DOHH2 (cell line): Measurements from ENCODE around the gene PTGS1.

Experiments
- H3F3A ChIP-seq: fragments of 200-600 bp; sonication (generic), shearing (Covaris generic); 2 replicates; pipeline ENCODE4 v1.6.0; 2016; ENCODE audit warnings: antibody characterized with exemption, mild to moderate bottlenecking; ENCODE audit not compliant: control insufficient read depth, insufficient read depth
- H3K27ac ChIP-seq: fragments of 200-600 bp; sonication (generic); 2 replicates; pipeline ENCODE4 v1.5.1; 2014; ENCODE audit warnings: low read depth, mild to moderate bottlenecking, low read length, moderate library complexity
- H3K27me3 ChIP-seq: fragments of 200-600 bp; sonication (generic); 2 replicates; pipeline ENCODE4 v1.6.1; 2014; ENCODE audit warnings: mild to moderate bottlenecking, low read length, mixed read lengths; ENCODE audit not compliant: control insufficient read depth
- H3K36me3 ChIP-seq: fragments of 200-600 bp; sonication (generic); 2 replicates; pipeline ENCODE4 v1.6.1; 2014; ENCODE audit warnings: mild to moderate bottlenecking, low read length, moderate library complexity, mixed read lengths; ENCODE audit not compliant: control insufficient read depth
- H3K4me1 ChIP-seq: fragments of 200-600 bp; sonication (generic); 2 replicates; pipeline ENCODE4 v1.6.1; 2014; ENCODE audit warnings: mild to moderate bottlenecking, low read length, mixed read lengths; ENCODE audit not compliant: control insufficient read depth
- H3K4me2 ChIP-seq: fragments of 200-600 bp; sonication (generic); 2 replicates; pipeline ENCODE4 v1.6.0; 2014; ENCODE audit warnings: mild to moderate bottlenecking, low read length, moderate library complexity
- H3K4me3 ChIP-seq: fragments of 200-600 bp; sonication (generic); 2 replicates; pipeline ENCODE4 v1.5.1; 2014; ENCODE audit warnings: mild to moderate bottlenecking, low read length, mixed read lengths
- H3K79me2 ChIP-seq: fragments of 200-600 bp; sonication (generic); 2 replicates; pipeline ENCODE4 v1.6.1; 2014; ENCODE audit warnings: mild to moderate bottlenecking, low read length, mixed read lengths; ENCODE audit not compliant: control insufficient read depth
- H3K9me2 ChIP-seq: fragments of 200-600 bp; sonication (generic); replicated peaks from 2 replicates; pipeline ENCODE4 v1.6.1; 2014; ENCODE audit warnings: mild to moderate bottlenecking, low read length, mixed read lengths; ENCODE audit not compliant: control insufficient read depth
- H3K9me3 ChIP-seq: fragments of 200-600 bp; sonication (generic); 2 replicates; pipeline ENCODE4 v1.6.1; 2014; ENCODE audit warnings: antibody characterized with exemption, low read length, mixed read lengths; ENCODE audit not compliant: control insufficient read depth, insufficient read depth
- H4K20me1 ChIP-seq: fragments of 200-600 bp; sonication (generic); 2 replicates; pipeline ENCODE4 v1.6.0; 2014; ENCODE audit warnings: low read depth, mild to moderate bottlenecking, antibody characterized with exemption, low read length, moderate library complexity; ENCODE audit not compliant: control insufficient read depth, insufficient read depth
- CTCF ChIP-seq: fragments of 200-600 bp; sonication (generic); IDR thresholded peaks from one replicate; pipeline ENCODE4 v1.5.1; 2014; ENCODE audit warnings: antibody characterized with exemption, mild to moderate bottlenecking, low read depth, low read length; ENCODE audit not compliant: poor library complexity, severe bottlenecking
- EZH2phosphoT487 ChIP-seq: fragments of 200-600 bp; sonication (generic); IDR thresholded peaks from 2 replicates; pipeline ENCODE4 v1.6.1; 2017; ENCODE audit warnings: borderline replicate concordance, mild to moderate bottlenecking, antibody characterized with exemption, low read length, moderate library complexity, mixed read lengths

Gene PTGS1

DNA sequence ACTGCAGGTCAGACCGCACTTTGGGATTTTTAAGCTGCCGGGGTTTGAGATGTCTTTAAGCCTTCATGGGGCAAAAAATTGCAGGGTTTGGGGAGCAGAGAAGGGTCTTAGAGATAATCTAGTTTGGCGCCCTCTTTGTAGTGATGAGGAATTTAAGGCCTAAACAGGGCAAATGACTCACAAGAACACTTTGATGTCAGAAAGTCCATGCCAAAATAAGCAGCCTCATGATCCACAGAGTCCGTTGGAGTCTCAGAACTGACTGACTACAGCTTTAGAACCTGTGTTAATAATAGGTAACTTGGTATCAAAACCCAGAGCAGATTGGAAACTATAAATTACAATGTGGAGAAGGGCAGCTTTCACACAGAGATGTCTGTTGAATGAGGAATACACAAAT is 35.9 kb upstream of the PTGS1 start:
- Histone ChIP-seq H3K27ac (no peak overlapping the region), H3K9me3 (no peaks in the 10 kb centered on the region), H3K4me1 (peaks cover 11% of the 10 kb centered on the region), H3K4me3 (no peak overlapping the region), H4K20me1 (no peaks in the 10 kb centered on the region), H3K79me2 (no peaks in the 10 kb centered on the region), H3K36me3 (no peaks in the 10 kb centered on the region), H3K9me2 (no peaks in the 10 kb centered on the region), H3K27me3 (peaks cover 7% of the 10 kb centered on the region; the same call in 1 of the 2 replicates), H3F3A (no peaks in the 10 kb centered on the region), H3K4me2 (no peak overlapping the region)
- TF ChIP-seq CTCF (no peak), EZH2phosphoT487 (no peak)

DNA sequence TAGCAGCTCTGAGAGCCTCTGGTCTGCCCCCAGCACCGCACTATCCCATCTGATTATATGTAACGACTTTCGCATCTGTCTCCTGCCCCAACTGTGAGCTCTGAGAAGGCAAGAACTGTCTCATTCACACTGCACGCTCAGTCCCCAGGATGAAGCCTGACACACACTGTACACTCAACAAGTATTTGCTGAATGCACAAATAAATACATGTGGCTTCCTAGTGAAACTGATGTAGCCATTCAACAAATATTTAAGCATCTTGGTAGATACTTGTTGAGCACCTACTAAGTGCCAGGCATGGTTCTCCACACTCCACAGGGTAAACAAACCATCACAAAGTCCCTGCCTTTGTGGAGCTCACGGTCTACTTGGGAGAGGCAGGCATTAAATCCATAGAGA is 34.6 kb upstream of the PTGS1 start:
- Histone ChIP-seq H3K79me2 (no peaks in the 10 kb centered on the region), H3K36me3 (no peaks in the 10 kb centered on the region), H3K27me3 (peaks cover 7% of the 10 kb centered on the region; the same call in 1 of the 2 replicates), H4K20me1 (no peaks in the 10 kb centered on the region), H3K4me1 (peaks cover 11% of the 10 kb centered on the region), H3K27ac (no peak overlapping the region), H3F3A (no peaks in the 10 kb centered on the region), H3K4me2 (no peak overlapping the region), H3K9me2 (no peaks in the 10 kb centered on the region), H3K4me3 (no peak overlapping the region), H3K9me3 (no peaks in the 10 kb centered on the region)
- TF ChIP-seq CTCF, result no peak
- TF ChIP-seq EZH2phosphoT487, result no peak

GRCh38 chr9:122336866-122337555 is 33.8 kb upstream of the PTGS1 start:
- no peak for TF ChIP-seq EZH2phosphoT487
- no peak for TF ChIP-seq CTCF
- H3K9me3 ChIP-seq, result no peaks in the 10 kb centered on the region
- no peak overlapping the region for H3K4me3 ChIP-seq
- no peak overlapping the region for H3K27ac ChIP-seq
- no peaks in the 10 kb centered on the region for H4K20me1 ChIP-seq
- H3K4me2 ChIP-seq, result peak overlapping the region; percentile 33
- no peaks in the 10 kb centered on the region for H3K9me2 ChIP-seq
- H3K4me1 ChIP-seq, result peaks cover 11% of the 10 kb centered on the region
- H3K79me2 ChIP-seq, result no peaks in the 10 kb centered on the region
- H3K36me3 ChIP-seq, result no peaks in the 10 kb centered on the region
- no peaks in the 10 kb centered on the region for H3F3A ChIP-seq
- peaks cover 15% of the 10 kb centered on the region; the same call in 1 of the 2 replicates for H3K27me3 ChIP-seq
